WERI-Rb-1 (cell line): ENCODE results near the gene DAND5.

Source experiments
- DNase-seq: peaks from one replicate; pipeline ENCODE4 v3.0.0-alpha.2; 2020
- H3K27ac ChIP-seq: fragments of 250-450 bp; sonication (Bioruptor Pico); 2 replicates; pipeline ENCODE4 v1.5.1; 2020; ENCODE audit warnings: mild to moderate bottlenecking, moderate library complexity
- H3K27me3 ChIP-seq: fragments of 250-450 bp; sonication (Bioruptor Pico); 2 replicates; pipeline ENCODE4 v1.5.1; 2021; ENCODE audit warnings: mild to moderate bottlenecking, low read depth, moderate library complexity; ENCODE audit not compliant: insufficient read depth, severe bottlenecking
- H3K36me3 ChIP-seq: fragments of 250-450 bp; sonication (Bioruptor Pico); 2 replicates; pipeline ENCODE4 v1.5.1; 2020; ENCODE audit warnings: mild to moderate bottlenecking, moderate library complexity
- H3K4me3 ChIP-seq: 2 replicates; pipeline ENCODE4 v1.5.1; 2011; ENCODE audit warnings: low read depth, mild to moderate bottlenecking, control low read depth, low read length
- H3K9me3 ChIP-seq: fragments of 250-450 bp; sonication (Bioruptor Pico); 2 replicates; pipeline ENCODE4 v1.5.1; 2021; ENCODE audit warnings: mild to moderate bottlenecking, moderate library complexity; ENCODE audit not compliant: severe bottlenecking
- CTCF ChIP-seq: IDR thresholded peaks from 2 replicates; pipeline ENCODE4 v1.5.1; 2011; ENCODE audit warnings: low read depth, mild to moderate bottlenecking, control low read depth, inconsistent platforms, low read length

The DAND5 gene

GRCh38 chr19:13016245-13016627, 46.9 kb downstream of the DAND5 start:
- TF ChIP-seq CTCF: no peak
- DNase-seq: no peak
- Histone ChIP-seq H3K9me3 (no peaks in the 10 kb centered on the region), H3K27me3 (peaks cover 21% of the 10 kb centered on the region), H3K27ac (no peak overlapping the region), H3K36me3 (no peaks in the 10 kb centered on the region), H3K4me3 (no peak overlapping the region)

- Histone ChIP-seq H3K4me3 (no peak overlapping the region), H3K9me3 (no peaks in the 10 kb centered on the region), H3K36me3 (no peaks in the 10 kb centered on the region), H3K27ac (no peak overlapping the region), H3K27me3 (peaks cover 21% of the 10 kb centered on the region)
- no peak for DNase-seq
- no peak for TF ChIP-seq CTCF
These were observed 47.4 kb downstream of the DAND5 start for GRCh38 chr19:13016628-13017305.

- peaks cover 21% of the 10 kb centered on the region for H3K27me3 ChIP-seq
- H3K27ac ChIP-seq: no peak overlapping the region
- DNase-seq: no peak
- TF ChIP-seq CTCF: no peak
- H3K9me3 ChIP-seq: no peaks in the 10 kb centered on the region
- no peaks in the 10 kb centered on the region for H3K36me3 ChIP-seq
- H3K4me3 ChIP-seq: no peak overlapping the region
These were observed 48.1 kb downstream of the DAND5 start for GRCh38 chr19:13017306-13018034.

GRCh38 chr19:13018035-13018914, 48.9 kb downstream of the DAND5 start:
- no peak overlapping the region for H3K4me3 ChIP-seq
- no peak for TF ChIP-seq CTCF
- H3K27me3 ChIP-seq: peaks cover 13% of the 10 kb centered on the region
- no peaks in the 10 kb centered on the region for H3K36me3 ChIP-seq
- no peak for DNase-seq
- no peak overlapping the region for H3K27ac ChIP-seq
- no peaks in the 10 kb centered on the region for H3K9me3 ChIP-seq

- no peaks in the 10 kb centered on the region for H3K9me3 ChIP-seq
- no peak for DNase-seq
- H3K27me3 ChIP-seq: peaks cover 4% of the 10 kb centered on the region
- no peaks in the 10 kb centered on the region for H3K36me3 ChIP-seq
- TF ChIP-seq CTCF: no peak
- no peak overlapping the region for H3K4me3 ChIP-seq
- no peak overlapping the region for H3K27ac ChIP-seq
These were observed 50.0 kb downstream of the DAND5 start for GRCh38 chr19:13019332-13019731.
